GM12873 (cell line): Measurements from ENCODE around the gene PAOX.
"Not testable (repeated sequence)": the region's sequence is repeated elsewhere in the genome, so short reads cannot be mapped to it uniquely, and the experiment has no call there.

Source experiments
- TF ChIP-seq, protein P1 (sequence below): IDR thresholded peaks from 2 replicates; pipeline ENCODE4 v1.5.1; 2012; ENCODE audit warnings: low read depth, mild to moderate bottlenecking, moderate library complexity, low read length, control low read depth; ENCODE audit not compliant: insufficient read depth; ENCODE audit errors: missing control alignments

Gene PAOX

DNA sequence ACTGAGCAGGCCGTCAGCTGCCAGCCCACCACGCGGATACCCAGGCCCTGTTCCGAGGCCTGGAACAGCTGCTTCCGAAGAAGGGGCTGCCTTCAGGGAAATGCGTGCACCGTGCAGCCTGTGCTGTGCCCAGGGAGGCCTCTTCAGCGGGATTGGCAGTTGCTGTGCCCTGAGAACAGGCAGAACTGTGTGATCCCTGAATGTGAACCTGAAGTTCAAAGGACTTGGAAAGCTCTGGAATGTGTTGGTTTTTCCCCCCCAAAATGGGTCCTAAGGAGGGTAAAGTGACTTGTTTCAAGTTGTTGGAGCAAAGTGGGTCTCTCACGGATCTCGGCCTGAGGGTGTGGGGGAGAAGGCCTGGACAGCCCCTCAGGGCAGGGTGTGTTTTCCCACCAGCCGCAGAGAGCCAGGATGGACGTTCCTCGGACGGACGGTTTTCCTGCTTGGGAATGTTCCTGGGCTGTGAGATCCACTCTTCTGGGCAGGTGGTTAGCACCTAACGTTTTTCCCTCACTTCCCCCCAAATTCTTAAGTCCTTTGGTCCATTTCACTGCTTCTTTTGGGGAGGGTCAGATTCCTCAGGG, 43.3 kb downstream of the PAOX start:
- TF ChIP-seq, protein P1, sequence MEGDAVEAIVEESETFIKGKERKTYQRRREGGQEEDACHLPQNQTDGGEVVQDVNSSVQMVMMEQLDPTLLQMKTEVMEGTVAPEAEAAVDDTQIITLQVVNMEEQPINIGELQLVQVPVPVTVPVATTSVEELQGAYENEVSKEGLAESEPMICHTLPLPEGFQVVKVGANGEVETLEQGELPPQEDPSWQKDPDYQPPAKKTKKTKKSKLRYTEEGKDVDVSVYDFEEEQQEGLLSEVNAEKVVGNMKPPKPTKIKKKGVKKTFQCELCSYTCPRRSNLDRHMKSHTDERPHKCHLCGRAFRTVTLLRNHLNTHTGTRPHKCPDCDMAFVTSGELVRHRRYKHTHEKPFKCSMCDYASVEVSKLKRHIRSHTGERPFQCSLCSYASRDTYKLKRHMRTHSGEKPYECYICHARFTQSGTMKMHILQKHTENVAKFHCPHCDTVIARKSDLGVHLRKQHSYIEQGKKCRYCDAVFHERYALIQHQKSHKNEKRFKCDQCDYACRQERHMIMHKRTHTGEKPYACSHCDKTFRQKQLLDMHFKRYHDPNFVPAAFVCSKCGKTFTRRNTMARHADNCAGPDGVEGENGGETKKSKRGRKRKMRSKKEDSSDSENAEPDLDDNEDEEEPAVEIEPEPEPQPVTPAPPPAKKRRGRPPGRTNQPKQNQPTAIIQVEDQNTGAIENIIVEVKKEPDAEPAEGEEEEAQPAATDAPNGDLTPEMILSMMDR: no peak

GRCh38 chr10:133422807-133423771, 44.0 kb downstream of the PAOX start:
- TF ChIP-seq, protein P1: no peak

DNA sequence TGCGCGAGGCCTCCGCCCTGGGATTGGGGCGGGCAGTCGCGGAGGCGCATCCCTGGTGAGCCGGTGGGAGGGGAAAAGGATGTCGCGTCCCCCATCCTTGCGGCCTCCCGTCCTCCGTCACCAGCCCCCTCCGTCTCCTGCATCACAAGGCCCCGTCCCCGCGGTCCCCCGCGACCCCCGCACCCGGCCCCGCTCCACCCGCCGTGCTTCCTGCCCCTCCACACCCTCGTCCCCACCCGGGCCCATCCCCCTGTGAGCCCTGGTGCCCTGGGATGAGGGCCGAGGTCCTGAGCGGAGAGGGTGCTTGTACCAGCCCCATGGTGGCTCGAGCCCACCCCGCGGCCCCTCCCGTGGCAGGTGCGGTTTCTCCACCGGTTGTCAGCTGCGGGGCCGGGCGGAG, 45.5 kb downstream of the PAOX start, which contains the start of gene SPRN:
SPRN (minus strand) TSS at position 25 of the 400 bp plus-strand sequence. CDS start 944 bp downstream, outside the sequence.
- TF ChIP-seq, protein P1: not testable (repeated sequence)

GRCh38 chr10:133438711-133439273, 59.7 kb downstream of the PAOX start:
- TF ChIP-seq, protein P1: peak; percentile 69

DNA sequence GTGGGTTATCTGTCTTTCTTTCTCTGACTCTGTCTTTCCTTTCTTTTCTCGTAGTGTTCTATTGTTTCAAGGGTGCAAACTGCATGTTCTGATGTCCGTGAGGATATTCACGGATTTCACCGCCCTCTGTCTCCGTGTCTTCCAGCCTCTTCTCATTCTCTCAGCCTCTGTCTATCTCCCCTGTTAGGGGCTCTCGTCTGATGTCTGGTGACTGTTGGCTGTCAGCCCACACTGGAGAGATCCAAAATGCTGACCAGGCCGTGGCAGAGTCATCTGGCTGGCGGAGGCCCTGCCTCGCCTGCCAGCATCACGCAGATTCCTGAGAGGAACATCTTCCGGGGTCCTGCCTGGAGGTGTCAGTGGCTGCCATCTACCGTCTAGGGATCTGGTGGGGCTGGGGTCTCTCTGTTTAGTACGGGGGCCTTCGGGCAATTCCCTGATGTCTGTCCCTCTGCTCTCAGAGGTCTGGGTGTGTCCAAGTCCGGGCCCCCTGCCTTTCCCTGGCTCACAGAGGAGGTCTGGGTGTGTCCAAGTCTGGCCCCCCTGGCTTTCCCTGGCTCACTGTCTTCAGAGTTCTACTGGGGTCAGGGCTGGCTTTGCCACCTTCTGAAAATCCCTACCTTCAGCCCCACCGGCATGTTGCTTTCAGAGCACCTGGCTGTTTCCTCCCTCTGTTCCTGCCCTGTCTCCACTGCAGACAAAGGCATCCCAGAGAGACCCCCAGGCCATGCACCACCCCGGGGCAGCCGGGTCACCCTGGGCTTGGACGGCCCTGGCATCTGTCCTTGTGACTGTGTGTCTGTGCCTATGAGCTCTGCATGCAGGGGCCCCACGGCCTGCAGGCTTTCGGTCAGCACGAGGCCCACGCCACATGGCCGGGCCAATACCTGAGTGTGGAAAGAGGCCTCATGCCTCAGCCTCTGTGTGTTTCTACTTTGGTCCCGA, 60.7 kb downstream of the PAOX start:
- TF ChIP-seq, protein P1: no peak

GRCh38 chr10:133440633-133441285, 61.7 kb downstream of the PAOX start:
- TF ChIP-seq, protein P1: no peak
